H1 (cell line): ENCODE results near the gene USH2A. TPM values are rescaled to one million over a fixed set of nuclear protein-coding genes. Genes with fewer than 3 reads are reported as not detected.

Experiments used
- CTCF ChIA-PET: fragments of 300-600 bp; sonication (Branson Sonifier 250); formaldehyde crosslinking; loops from one replicate; lab custom pipeline; 2021; ENCODE audit not compliant: partially characterized antibody; lab: Charles Lee
- POLR2A ChIA-PET: fragments of 300-600 bp; sonication (Branson Sonifier 250); formaldehyde crosslinking; loops from one replicate; lab custom pipeline; 2021; ENCODE audit warnings: inconsistent platforms; ENCODE audit not compliant: partially characterized antibody; lab: Charles Lee
- DNase-seq, 2 experiments: peaks; one replicate each; pipeline versions ENCODE4 v3.0.0 to v3.0.0-alpha.2; 2010 to 2022; ENCODE audit warnings: low spot score in 2 of 2, low read depth in 1 of 2, mixed read lengths in 1 of 2
- FAIRE-seq: peaks from 2 replicates; lab custom pipeline; 2011; peaks lifted over from hg19 to GRCh38; lab: Jason Lieb, UNC
- H2AFZ ChIP-seq: 2 replicates; pipeline ENCODE4 v1.8.1; 2012; ENCODE audit warnings: low read length, inconsistent platforms
- H2AK5ac ChIP-seq: 2 replicates; pipeline ENCODE4 v1.6.1; 2013; ENCODE audit warnings: low read depth, low read length
- H2BK120ac ChIP-seq: replicated peaks from 2 replicates; pipeline ENCODE3; 2013; ENCODE audit warnings: low read depth, low read length, inconsistent platforms
- H2BK12ac ChIP-seq: 2 replicates; pipeline ENCODE4 v1.6.1; 2013; ENCODE audit warnings: low read depth, low read length
- H2BK15ac ChIP-seq: 2 replicates; pipeline ENCODE4 v1.6.1; 2013; ENCODE audit warnings: low read length
- H2BK20ac ChIP-seq: 2 replicates; pipeline ENCODE4 v1.6.1; 2013; ENCODE audit warnings: low read length
- H2BK5ac ChIP-seq: 2 replicates; pipeline ENCODE4 v1.6.1; 2013; ENCODE audit warnings: low read depth, low read length
- H3K14ac ChIP-seq: 2 replicates; pipeline ENCODE4 v1.6.1; 2013; ENCODE audit warnings: inconsistent platforms; ENCODE audit not compliant: insufficient read length
- H3K18ac ChIP-seq: 2 replicates; pipeline ENCODE4 v1.6.1; 2013; ENCODE audit warnings: low read length; ENCODE audit errors: extremely low read depth
- H3K23ac ChIP-seq: 2 replicates; pipeline ENCODE4 v1.6.1; 2013; ENCODE audit warnings: inconsistent platforms; ENCODE audit not compliant: insufficient read length
- H3K23me2 ChIP-seq: 2 replicates; pipeline ENCODE4 v1.6.1; 2013; ENCODE audit warnings: low read depth, low read length
- H3K27ac ChIP-seq: 2 replicates; pipeline ENCODE4 v1.6.1; 2011; ENCODE audit warnings: low read depth, low read length, inconsistent platforms
- H3K27me3 ChIP-seq, 4 experiments: replicated peaks in 1 of 4; 1 replicate in 1 of 4; 2 replicates in 3 of 4; pipeline versions ENCODE4 v1.6.1 to v1.8.1; 2011 to 2013; ENCODE audit warnings: low read length in 3 of 4, mild to moderate bottlenecking in 3 of 4, inconsistent platforms in 2 of 4, mixed read lengths in 2 of 4, moderate library complexity in 1 of 4; ENCODE audit not compliant: control insufficient read depth in 3 of 4, insufficient read depth in 3 of 4; ENCODE audit errors: extremely low read depth in 1 of 4
- H3K36me3 ChIP-seq, 4 experiments: 2 replicates each; pipeline versions ENCODE4 v1.6.1 to v1.8.1; 2011 to 2013; ENCODE audit warnings: mild to moderate bottlenecking in 4 of 4, low read length in 3 of 4, moderate library complexity in 2 of 4, control low read depth in 1 of 4, inconsistent platforms in 1 of 4; ENCODE audit not compliant: insufficient read depth in 4 of 4, control insufficient read depth in 2 of 4
- H3K4ac ChIP-seq: replicated peaks from 2 replicates; pipeline ENCODE3; 2013; ENCODE audit warnings: low read length, low read depth, mixed read lengths, inconsistent platforms; ENCODE audit not compliant: insufficient read length
- H3K4me1 ChIP-seq, 4 experiments: replicated peaks in 1 of 4; 1 replicate in 1 of 4; 2 replicates in 3 of 4; pipeline versions ENCODE4 v1.6.1 to v1.8.1; 2011 to 2013; ENCODE audit warnings: low read length in 3 of 4, inconsistent platforms in 2 of 4, mixed read lengths in 1 of 4; ENCODE audit not compliant: insufficient read depth in 4 of 4, control insufficient read depth in 3 of 4
- H3K4me2 ChIP-seq, 2 experiments: 2 replicates each; pipeline versions ENCODE4 v1.6.1 to v1.8.1; 2011 to 2013; ENCODE audit warnings: low read depth in 2 of 2, low read length in 2 of 2, control low read depth in 1 of 2, inconsistent platforms in 1 of 2, mild to moderate bottlenecking in 1 of 2; ENCODE audit not compliant: insufficient read depth in 1 of 2
- H3K4me3 ChIP-seq, 4 experiments: fragments of 200-600, 300-600 bp in 1 of 4; sonication (generic), shearing (Covaris generic), sonication (Bioruptor Twin) in 1 of 4; 2 replicates each; pipeline versions ENCODE4 v1.5.1 to v1.8.1; 2011 to 2016; ENCODE audit warnings: low read length in 4 of 4, low read depth in 3 of 4, control low read depth in 2 of 4, inconsistent platforms in 2 of 4, mild to moderate bottlenecking in 2 of 4, mixed read lengths in 1 of 4, moderate library complexity in 1 of 4; ENCODE audit not compliant: insufficient read depth in 2 of 4; ENCODE audit errors: extremely low read depth in 1 of 4
- H3K56ac ChIP-seq: replicated peaks from 2 replicates; pipeline ENCODE3; 2013; ENCODE audit warnings: low read depth, mild to moderate bottlenecking, mixed read lengths, low read length, inconsistent platforms; ENCODE audit not compliant: insufficient read length
- H3K79me1 ChIP-seq: 2 replicates; pipeline ENCODE4 v1.6.1; 2013; ENCODE audit warnings: low read depth, low read length, control low read depth
- H3K79me2 ChIP-seq, 2 experiments: 2 replicates each; pipeline versions ENCODE4 v1.6.1 to v1.8.1; 2012 to 2013; ENCODE audit warnings: low read length in 2 of 2, mild to moderate bottlenecking in 2 of 2, inconsistent platforms in 1 of 2; ENCODE audit not compliant: insufficient read depth in 2 of 2, control insufficient read depth in 1 of 2
- H3K9ac ChIP-seq, 4 experiments: replicated peaks in 1 of 4; 1 replicate in 1 of 4; 2 replicates in 3 of 4; pipeline versions ENCODE4 v1.6.1 to v1.8.1; 2011 to 2013; ENCODE audit warnings: low read depth in 3 of 4, low read length in 3 of 4, control low read depth in 2 of 4, mild to moderate bottlenecking in 2 of 4, moderate library complexity in 2 of 4, inconsistent platforms in 1 of 4; ENCODE audit errors: extremely low read depth in 1 of 4
- H3K9me3 ChIP-seq, 2 experiments: 2 replicates each; pipeline versions ENCODE4 v1.6.1 to v1.8.1; 2012 to 2013; ENCODE audit warnings: mild to moderate bottlenecking in 2 of 2, moderate library complexity in 2 of 2, control low read depth in 1 of 2, inconsistent platforms in 1 of 2, low read depth in 1 of 2, low read length in 1 of 2, mixed read lengths in 1 of 2; ENCODE audit not compliant: insufficient read depth in 2 of 2
- H4K20me1 ChIP-seq, 2 experiments: replicated peaks in 1 of 2; 2 replicates each; pipeline versions ENCODE3 to v1.8.1; 2011 to 2013; ENCODE audit warnings: inconsistent platforms in 2 of 2, low read length in 2 of 2, mild to moderate bottlenecking in 1 of 2; ENCODE audit not compliant: insufficient read depth in 2 of 2, control insufficient read depth in 1 of 2
- H4K5ac ChIP-seq: 2 replicates; pipeline ENCODE4 v1.6.1; 2013; ENCODE audit warnings: low read length, low read depth, mixed read lengths, inconsistent platforms; ENCODE audit not compliant: insufficient read length
- H4K8ac ChIP-seq: 2 replicates; pipeline ENCODE4 v1.8.0; 2013; ENCODE audit warnings: mild to moderate bottlenecking, moderate library complexity, low read length, inconsistent platforms; ENCODE audit not compliant: insufficient read depth; ENCODE audit errors: extremely low read depth
- H4K91ac ChIP-seq: replicated peaks from 2 replicates; pipeline ENCODE3; 2013; ENCODE audit warnings: low read length, mixed read lengths, inconsistent platforms; ENCODE audit not compliant: insufficient read length
- POLR2AphosphoS5 ChIP-seq: IDR thresholded peaks from 2 replicates; pipeline ENCODE4 v1.6.1; 2011; ENCODE audit warnings: low read depth, low read length
- RFX5 ChIP-seq: IDR thresholded peaks from 2 replicates; pipeline ENCODE4 v1.6.1; 2011; ENCODE audit warnings: low read depth, low read length, improper control_type of control experiment, borderline replicate concordance
- WGBS, 2 experiments: shearing (Covaris generic) in 1 of 2; methylation state at CpG; one replicate each; pipeline versions ENCODE4 v1.1.6 to v1.1.7; 2013 to 2015; ENCODE audit warnings: low lambda C conversion rate in 2 of 2, mixed read lengths in 2 of 2, inconsistent platforms in 1 of 2, low coverage in 1 of 2, missing lambda C conversion rate in 1 of 2; ENCODE audit not compliant: insufficient replicate concordance in 2 of 2, insufficient coverage in 1 of 2, insufficient read length in 1 of 2; ENCODE audit errors: extremely low coverage in 1 of 2, missing lambda C conversion rate in 1 of 2; 5-methylcytosine and 5-hydroxymethylcytosine counted together
- polyA plus RNA-seq, 7 experiments: library from polyadenylated mRNA; depleted of rRNA in 3 of 7; stranded (reverse) in 5 of 7; unstranded in 2 of 7; fragments of >200 nt in 5 of 7; fragments of 200-250 nt in 2 of 7; gene quantifications; 1 replicate in 5 of 7; 2 replicates in 1 of 7; 4 replicates in 1 of 7; pipeline versions ENCODE4 v1.2.1 to v1.2.3, GENCODE V29; 2011 to 2013; ENCODE audit warnings: missing spikeins in 2 of 7, mixed read lengths in 2 of 7
- total RNA-seq: library from RNA; stranded (reverse); fragmentation: NEBNext Ultra II Directional; extraction: Animal tissue kit (Norgen Biotek cat#: 25700); gene quantifications from 2 replicates; pipeline ENCODE4 v1.2.1, GENCODE V29; 2021

USH2A gene
- total and polyA plus RNA-seq, 2 of the 8 experiments (the other 6 are each of a cell fraction or from before 2014, with no cell fraction given) = 0.02 to 0.17 TPM

- Histone ChIP-seq H2BK12ac (no peak overlapping the region), H2AK5ac (no peak overlapping the region), H3K9me3 (no peaks in the 10 kb centered on the region), H3K56ac (no peak overlapping the region), H3K9ac (no peak overlapping the region), H3K14ac (no peak overlapping the region), H2BK20ac (no peak overlapping the region), H3K4ac (no peak overlapping the region), H3K4me1 (no peaks in the 10 kb centered on the region), H3K79me1 (no peaks in the 10 kb centered on the region), H4K91ac (no peak overlapping the region), H3K23me2 (no peaks in the 10 kb centered on the region), H3K36me3 (no peaks in the 10 kb centered on the region), H2BK15ac (no peak overlapping the region), H3K23ac (no peak overlapping the region), H3K4me3 (no peak overlapping the region), H3K18ac (no peak overlapping the region), H2AFZ (no peak overlapping the region), H4K5ac (no peak overlapping the region), H3K79me2 (no peaks in the 10 kb centered on the region), H2BK120ac (no peak overlapping the region), H2BK5ac (no peak overlapping the region), H3K27me3 (no peaks in the 10 kb centered on the region), H3K27ac (no peak overlapping the region), H3K4me2 (no peak overlapping the region), H4K20me1 (no peaks in the 10 kb centered on the region), H4K8ac (no peak overlapping the region)
- CTCF ChIA-PET = interaction anchor here (0.6 to 2.2 kb wide), 3 partner anchors 15 to 177 kb away, joined by 3 to 8 read pairs (median 4); no protein-coding TSS in a partner anchor
- FAIRE-seq (no peak), DNase-seq (no peak)
- 82% methylated on average over 2 of the region's 2 CpGs; no CpG with 5 or more reads in 1 of the 2 experiments for WGBS, 2 experiments
- POLR2A ChIA-PET = no interaction called here
- TF ChIP-seq POLR2AphosphoS5 (no peak), RFX5 (no peak)
Observed at GRCh38 chr1:215887627-215888026, 535.6 kb downstream of the USH2A start.
